ENCODE measurements around the gene PRKAR2A.
"Not testable (repeated sequence)": the region's sequence is repeated elsewhere in the genome, so short reads cannot be mapped to it uniquely, and the experiment has no call there.

The PRKAR2A gene

DNA sequence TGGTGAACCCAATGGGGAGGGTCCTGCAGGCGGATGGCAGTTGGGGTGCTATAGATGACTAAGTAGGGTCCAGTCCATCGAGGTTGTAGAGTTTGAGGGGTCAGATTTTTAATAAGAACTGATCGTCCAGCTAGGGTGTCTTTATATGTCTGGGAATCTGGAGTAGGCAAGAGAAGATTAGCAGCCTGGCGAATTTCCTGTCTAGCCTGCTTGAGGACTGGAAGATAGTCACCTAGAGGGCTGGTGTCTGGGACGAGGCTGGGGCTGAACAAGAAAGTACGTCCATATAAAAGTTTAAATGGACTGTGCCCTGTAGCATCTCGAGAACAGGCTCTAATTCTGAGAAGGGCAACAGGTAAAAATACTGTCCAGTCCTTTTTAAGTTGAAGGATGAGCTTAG, 123.9 kb downstream of the PRKAR2A start:
- DNase-seq, result no peak

GRCh38 chr3:48723293-48723692, 124.4 kb downstream of the PRKAR2A start:
- not testable (repeated sequence) for DNase-seq

- DNase-seq, result peak; percentile 98
Measured at GRCh38 chr3:48716982-48717746, 130.5 kb downstream of the PRKAR2A start, which contains the start of gene IP6K2. Gene IP6K2 (minus strand): TSS chr3:48717221. CDS start chr3:48695291, 21,930 bp downstream.

GRCh38 chr3:48716508-48716981, 131.1 kb downstream of the PRKAR2A start:
- DNase-seq, result peak; percentile 48

- DNase-seq, result no peak
Measured at GRCh38 chr3:48715174-48715800, 132.4 kb downstream of the PRKAR2A start.

DNA sequence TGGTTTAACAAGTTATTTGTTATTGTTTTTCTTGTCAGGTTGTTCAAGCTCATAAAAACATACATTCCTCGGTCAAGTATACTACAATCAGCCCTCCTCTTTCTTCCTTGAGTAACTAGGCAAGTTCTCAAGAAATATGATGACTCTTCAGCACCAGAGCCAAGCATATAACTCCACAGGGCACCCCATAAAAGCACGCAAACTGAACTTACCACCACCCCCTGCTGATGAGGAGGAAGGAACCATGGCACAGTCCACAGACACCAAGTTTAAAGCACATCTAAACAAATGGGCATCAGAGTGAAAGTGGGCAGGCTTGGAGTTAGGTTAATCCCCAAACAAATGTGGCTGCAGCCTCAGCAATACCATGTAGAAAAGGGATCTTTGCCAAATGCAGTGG, 135.9 kb downstream of the PRKAR2A start:
- no peak for DNase-seq

DNA sequence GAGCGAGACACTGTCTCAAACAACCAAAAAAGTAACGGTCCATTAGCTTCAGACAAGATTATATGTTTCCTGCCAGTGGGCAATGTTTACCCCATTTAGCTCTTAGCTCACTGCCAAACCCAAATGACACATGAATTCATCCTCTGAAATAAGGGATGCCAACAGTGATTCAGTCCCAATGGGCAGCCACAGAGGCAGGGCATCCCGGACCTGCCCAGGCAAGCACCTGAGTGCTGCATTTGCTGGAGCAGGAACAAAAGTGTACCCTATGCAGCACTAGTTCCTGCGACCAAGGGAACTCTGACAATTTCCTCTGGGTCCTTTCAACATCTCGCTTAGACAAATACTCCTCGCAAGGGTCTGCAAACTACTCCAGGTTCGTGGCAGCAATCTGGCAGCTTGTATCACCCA, 138.6 kb downstream of the PRKAR2A start:
- DNase-seq, result no peak

DNA sequence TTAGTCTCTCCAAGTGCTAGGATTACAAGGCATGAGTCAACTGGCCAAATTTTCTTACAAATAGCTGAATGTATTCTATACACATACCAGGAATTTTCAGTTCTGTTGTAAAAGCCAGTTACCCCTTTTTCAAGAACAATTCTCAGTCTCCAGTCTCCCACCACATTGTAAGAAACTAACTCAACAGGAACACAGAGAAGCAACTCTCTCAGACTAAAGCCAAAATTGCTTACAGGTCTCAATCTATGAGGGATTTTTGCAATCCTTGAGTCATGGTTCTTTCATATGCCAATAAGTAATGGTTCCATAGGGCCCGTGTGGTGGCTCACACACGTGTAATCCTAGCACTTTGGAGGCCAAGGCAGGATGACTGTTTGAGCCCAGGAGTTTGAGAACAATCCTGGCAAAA, 139.2 kb downstream of the PRKAR2A start:
- no peak for DNase-seq

DNA sequence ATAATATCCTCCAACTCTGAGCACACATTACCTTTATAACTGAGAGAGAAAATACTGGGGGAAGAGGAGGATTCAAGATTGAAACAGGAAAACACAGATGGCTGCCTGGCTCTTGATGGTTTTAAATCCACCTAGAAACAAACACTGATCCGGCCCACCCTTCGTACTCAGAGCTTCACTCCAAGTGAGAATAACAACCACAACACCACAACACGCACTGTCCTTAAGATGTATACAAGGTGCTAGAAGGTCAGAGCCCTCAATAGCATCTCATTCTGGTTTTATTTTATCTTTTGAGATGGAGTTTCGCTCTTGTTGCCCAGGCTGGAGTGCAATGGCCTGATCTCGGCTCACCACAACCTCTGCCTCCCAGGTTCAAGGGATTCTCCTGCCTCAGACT, 140.5 kb downstream of the PRKAR2A start:
- DNase-seq, result no peak

- no peak for DNase-seq
Measured at GRCh38 chr3:48702320-48702920, 145.3 kb downstream of the PRKAR2A start.

DNA sequence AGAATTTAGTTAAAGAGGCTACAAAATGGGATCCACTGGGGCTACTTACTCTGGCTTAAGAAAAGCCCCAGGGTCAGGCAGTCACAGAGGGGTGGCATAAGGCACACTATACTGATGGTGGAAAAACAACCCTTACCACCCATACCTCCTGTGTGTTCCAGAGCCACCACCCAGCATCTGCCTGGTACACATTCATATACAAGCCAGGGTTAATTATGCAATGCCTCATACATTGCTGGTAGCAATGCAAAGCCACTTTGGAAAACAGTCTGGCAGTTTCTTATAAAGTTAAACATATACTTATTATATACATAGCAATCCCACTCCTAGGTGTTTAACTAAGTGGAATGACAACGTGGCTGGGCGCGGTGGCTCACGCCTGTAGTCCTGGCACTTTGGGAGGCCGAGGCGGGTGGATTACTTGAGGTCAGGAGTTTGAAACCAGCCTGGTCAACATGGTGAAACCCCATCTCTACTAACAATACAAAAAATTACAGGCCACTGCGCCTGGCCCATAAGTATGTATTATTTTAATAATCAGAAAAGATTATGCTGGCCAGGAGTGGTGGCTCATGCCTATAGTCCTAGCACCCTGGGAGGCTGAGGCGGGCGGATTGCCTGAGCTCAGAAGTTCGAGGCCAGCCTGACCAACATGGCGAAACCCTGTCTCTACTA, 146.8 kb downstream of the PRKAR2A start:
- DNase-seq, result no peak

DNA sequence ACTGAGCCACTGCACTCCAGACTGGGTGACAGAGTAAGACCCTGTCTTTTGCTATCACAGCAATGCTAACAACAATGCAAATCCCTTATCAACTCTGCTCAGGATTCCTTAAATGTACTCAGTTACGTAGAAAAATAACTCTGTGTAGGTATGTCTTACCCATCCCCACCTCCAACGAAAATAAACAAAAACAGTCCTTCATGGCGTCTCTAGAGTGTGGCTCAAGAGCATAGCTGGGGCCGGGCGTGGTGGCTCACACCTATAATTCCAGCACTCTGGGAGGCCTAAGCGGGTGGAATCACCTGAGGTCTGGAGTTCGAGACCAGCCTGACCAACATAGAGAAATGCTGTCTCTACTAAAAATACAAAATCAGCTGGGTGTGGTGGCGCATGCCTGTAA, 148.8 kb downstream of the PRKAR2A start:
- DNase-seq, result no peak

GRCh38 chr3:48697952-48698351, 149.7 kb downstream of the PRKAR2A start:
- no peak for DNase-seq

DNA sequence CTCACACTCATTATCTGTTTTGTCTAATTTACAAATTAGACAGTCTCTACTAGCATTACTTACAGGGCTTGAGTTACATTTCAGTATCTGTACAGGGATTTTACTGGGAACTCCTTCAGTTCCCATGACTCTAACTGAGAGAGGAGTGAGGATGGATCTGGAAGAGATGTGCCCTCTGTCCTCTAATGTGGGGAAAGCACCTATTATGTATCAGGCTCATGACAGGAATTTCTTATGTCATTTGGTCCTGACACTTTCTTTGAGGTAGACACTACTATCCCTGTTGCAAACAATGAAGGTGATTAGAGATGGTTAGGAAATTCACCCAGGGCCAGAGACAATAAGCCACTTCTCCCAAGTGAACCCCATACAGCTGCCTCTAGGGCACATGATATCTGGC, 151.1 kb downstream of the PRKAR2A start:
- DNase-seq, result no peak
